T-helper 1 cell (primary cell): ENCODE data around the gene DDX27.

ENCODE experiments used
- DNase-seq, 5 donors: peaks; one replicate each; pipeline ENCODE4 v3.0.0-alpha.2; 2012 to 2020

Gene DDX27

GRCh38 chr20:49290608-49291191 is 71.5 kb downstream of the DDX27 start:
- DNase-seq, result no peak

DNA sequence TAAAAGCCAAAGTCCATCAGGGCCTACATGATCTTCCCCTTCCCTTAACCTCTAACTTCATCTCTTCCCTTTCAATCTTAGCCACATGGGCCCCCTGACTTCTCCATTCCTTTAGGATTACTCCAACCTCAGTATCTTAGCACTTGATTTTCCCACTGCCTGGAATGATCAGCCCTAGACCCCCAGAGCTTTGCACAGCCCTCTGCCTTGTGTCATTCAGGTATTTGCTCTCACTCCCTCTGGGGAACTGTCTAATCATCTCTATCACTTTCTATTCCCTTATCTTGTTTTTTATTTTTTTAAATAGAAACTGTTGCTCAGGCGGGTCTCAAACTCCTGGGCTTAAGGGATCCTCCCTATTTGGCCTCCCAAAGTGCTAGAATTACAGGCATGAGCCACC is 72.0 kb downstream of the DDX27 start:
- DNase-seq, result no peak

DNA sequence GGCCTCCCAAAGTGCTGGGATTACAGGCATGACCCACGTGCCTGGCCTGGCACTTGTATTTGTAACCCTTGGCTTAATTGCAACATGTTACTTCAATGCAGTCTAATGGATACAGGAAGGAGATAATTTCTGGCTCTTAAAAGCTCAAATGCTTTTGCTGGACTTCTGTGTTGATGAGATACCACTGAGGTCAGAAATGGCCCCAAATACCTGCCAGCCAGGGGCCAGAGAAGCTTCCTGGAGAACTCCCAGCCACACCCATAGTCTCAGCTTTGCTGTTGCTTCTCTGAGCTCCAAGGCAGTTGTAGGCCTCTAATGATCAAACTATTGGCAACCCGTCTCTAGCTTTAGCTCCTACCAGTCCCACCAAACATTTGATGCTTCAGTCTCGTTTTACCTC is 72.8 kb downstream of the DDX27 start:
- DNase-seq, result no peak

DNA sequence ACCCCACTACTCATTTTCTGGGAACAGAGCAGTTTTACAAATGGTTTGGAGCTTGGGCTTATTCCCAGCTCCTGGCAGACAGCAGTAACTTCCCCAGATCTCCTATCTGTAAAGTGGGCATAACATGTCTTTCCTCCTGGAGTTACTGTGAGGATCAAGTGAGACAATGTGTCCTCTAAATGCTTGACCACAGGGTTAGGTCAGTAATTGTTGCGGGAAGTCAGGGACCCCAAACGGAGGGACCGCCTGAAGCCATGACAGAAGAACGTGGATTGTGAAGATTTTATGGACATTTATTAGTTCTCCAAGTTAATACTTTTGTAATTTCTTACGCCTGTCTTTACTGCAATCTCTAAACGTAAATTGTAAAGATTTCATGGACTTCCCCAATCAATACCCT is 73.9 kb downstream of the DDX27 start:
- no peak for DNase-seq
